Measurements from ENCODE around the gene CLSTN2.

The CLSTN2 gene

DNA sequence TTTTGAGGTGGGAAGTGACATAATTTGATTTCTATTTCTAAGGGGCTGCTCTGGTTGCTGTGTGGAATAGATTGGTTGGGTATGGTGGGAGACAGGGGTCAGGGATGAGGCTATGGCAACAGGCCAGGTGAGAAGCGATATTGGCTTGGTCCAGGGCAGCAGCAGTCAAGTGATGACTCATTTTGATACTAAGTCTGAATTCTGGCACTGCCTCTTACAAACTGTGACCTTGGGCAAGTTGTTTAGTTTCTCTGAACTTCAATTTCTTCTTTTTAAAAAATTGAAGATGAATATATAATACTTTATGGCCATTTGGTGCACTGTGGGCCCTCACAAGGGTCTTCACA lies 40.4 kb upstream of the CLSTN2 start:
- DNase-seq, result no peak
- TF ChIP-seq, protein P1, sequence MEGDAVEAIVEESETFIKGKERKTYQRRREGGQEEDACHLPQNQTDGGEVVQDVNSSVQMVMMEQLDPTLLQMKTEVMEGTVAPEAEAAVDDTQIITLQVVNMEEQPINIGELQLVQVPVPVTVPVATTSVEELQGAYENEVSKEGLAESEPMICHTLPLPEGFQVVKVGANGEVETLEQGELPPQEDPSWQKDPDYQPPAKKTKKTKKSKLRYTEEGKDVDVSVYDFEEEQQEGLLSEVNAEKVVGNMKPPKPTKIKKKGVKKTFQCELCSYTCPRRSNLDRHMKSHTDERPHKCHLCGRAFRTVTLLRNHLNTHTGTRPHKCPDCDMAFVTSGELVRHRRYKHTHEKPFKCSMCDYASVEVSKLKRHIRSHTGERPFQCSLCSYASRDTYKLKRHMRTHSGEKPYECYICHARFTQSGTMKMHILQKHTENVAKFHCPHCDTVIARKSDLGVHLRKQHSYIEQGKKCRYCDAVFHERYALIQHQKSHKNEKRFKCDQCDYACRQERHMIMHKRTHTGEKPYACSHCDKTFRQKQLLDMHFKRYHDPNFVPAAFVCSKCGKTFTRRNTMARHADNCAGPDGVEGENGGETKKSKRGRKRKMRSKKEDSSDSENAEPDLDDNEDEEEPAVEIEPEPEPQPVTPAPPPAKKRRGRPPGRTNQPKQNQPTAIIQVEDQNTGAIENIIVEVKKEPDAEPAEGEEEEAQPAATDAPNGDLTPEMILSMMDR (IDR thresholded peaks at IDR 0.05), result no peak
- no peaks in the 10 kb centered on the region for H3K4me1 ChIP-seq
- no peaks in the 10 kb centered on the region for H3K36me3 ChIP-seq
- H3K4me3 ChIP-seq, result no peak overlapping the region
- no peaks in the 10 kb centered on the region for H3K9me3 ChIP-seq
- no peak overlapping the region for H3K27ac ChIP-seq
- no peaks in the 10 kb centered on the region for H3K27me3 ChIP-seq
- intact Hi-C loops (cut with DNase I; ENCODE audit: low total_unique reads), result no loop called here

DNA sequence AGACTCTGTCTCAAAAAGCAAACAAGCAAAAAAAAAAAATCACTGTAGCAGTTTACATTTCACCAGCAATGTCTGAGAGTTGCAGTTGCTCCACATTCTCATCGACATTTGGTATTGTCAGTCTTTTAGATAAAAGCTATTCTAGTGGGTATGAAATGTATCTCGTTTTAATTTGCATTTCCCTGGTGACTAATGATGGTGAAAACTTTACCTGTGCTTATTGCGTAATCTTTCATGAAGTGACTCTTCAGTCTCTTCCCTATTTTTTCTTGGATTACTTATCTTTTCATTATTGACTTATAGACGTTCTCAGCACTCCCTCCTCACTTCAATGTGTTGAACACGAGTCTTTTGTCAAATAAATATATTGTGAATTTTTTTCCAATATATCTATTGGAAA lies 37.2 kb upstream of the CLSTN2 start:
- Histone ChIP-seq H3K4me3 (no peak overlapping the region), H3K9me3 (no peaks in the 10 kb centered on the region), H3K27me3 (no peaks in the 10 kb centered on the region), H3K4me1 (no peaks in the 10 kb centered on the region), H3K36me3 (no peaks in the 10 kb centered on the region), H3K27ac (no peak overlapping the region)
- TF ChIP-seq, protein P1 (IDR thresholded peaks at IDR 0.05), result no peak
- intact Hi-C loops (cut with DNase I; ENCODE audit: low total_unique reads), result no loop called here
- no peak for DNase-seq

DNA sequence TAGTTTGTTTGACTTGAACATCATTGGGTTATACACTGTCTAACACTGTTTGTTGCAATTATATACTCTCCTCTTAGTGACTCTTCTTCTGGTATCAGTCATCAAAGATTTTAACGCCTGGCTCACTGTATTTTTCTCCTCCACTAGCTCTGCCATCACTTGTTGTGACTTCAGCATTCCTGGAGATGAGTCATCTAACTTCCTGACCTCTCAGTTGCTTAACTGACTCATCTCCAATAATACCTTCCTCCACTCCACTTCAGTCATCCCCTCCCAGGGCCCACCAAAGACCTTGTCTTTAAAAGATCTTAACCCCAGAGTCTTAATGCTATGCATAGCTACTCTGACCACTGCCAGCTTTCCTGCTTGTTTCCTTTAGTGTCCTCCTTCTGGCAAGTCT lies 28.6 kb upstream of the CLSTN2 start:
- intact Hi-C loops (cut with DNase I; ENCODE audit: low total_unique reads), result no loop called here
- no peaks in the 10 kb centered on the region for H3K27me3 ChIP-seq
- H3K4me1 ChIP-seq, result no peaks in the 10 kb centered on the region
- H3K36me3 ChIP-seq, result no peaks in the 10 kb centered on the region
- no peak overlapping the region for H3K27ac ChIP-seq
- H3K4me3 ChIP-seq, result no peak overlapping the region
- DNase-seq, result no peak
- TF ChIP-seq, protein P1 (IDR thresholded peaks at IDR 0.05), result no peak
- no peaks in the 10 kb centered on the region for H3K9me3 ChIP-seq

DNA sequence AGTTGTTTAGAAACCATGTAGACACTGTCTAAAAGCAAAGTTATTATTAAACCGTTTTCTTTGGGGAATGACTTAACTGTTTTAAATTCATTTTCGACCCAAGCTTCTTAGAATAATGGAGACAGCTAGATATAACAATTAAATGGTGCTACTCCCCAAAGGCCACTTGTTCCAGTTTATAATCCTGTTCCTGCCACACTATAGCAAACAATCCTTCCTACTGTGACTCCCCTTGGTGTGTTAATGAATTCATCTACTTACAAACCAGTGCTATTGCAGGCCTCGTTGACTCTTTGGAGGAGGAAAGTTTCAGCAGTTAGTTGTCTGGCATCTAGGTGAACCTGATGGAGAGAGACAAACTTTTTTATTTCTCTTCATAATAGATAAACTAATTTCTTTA lies 25.2 kb upstream of the CLSTN2 start:
- H3K27me3 ChIP-seq, result no peaks in the 10 kb centered on the region
- no peak for DNase-seq
- H3K4me3 ChIP-seq, result no peak overlapping the region
- H3K9me3 ChIP-seq, result no peaks in the 10 kb centered on the region
- intact Hi-C loops (cut with DNase I; ENCODE audit: low total_unique reads), result no loop called here
- H3K36me3 ChIP-seq, result no peaks in the 10 kb centered on the region
- H3K27ac ChIP-seq, result no peak overlapping the region
- no peaks in the 10 kb centered on the region for H3K4me1 ChIP-seq
- TF ChIP-seq, protein P1 (IDR thresholded peaks at IDR 0.05), result no peak

DNA sequence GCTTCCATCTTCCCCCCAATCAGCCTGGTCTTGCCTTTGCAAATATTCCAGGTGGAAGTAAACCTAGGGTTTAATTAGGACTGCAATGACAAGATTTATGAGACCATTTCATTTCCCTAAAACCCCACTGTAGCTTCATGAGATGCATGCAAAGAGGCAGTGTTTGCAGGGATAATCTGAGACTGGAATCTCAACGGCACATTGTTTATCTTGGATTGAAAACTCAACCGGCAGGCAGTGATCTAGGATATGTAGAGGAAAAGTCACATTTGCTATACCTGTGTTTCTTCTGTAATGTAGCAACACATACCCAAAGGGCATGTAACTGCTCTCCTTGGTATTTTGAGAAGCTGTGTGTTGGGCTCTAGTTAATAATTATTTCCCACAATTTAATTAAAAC lies 18.7 kb upstream of the CLSTN2 start:
- Histone ChIP-seq H3K36me3 (no peaks in the 10 kb centered on the region), H3K27me3 (no peaks in the 10 kb centered on the region), H3K27ac (no peak overlapping the region), H3K4me1 (no peaks in the 10 kb centered on the region), H3K4me3 (no peak overlapping the region), H3K9me3 (no peaks in the 10 kb centered on the region)
- intact Hi-C loops (cut with DNase I; ENCODE audit: low total_unique reads), result no loop called here
- DNase-seq, result no peak
- TF ChIP-seq, protein P1 (IDR thresholded peaks at IDR 0.05), result no peak

DNA sequence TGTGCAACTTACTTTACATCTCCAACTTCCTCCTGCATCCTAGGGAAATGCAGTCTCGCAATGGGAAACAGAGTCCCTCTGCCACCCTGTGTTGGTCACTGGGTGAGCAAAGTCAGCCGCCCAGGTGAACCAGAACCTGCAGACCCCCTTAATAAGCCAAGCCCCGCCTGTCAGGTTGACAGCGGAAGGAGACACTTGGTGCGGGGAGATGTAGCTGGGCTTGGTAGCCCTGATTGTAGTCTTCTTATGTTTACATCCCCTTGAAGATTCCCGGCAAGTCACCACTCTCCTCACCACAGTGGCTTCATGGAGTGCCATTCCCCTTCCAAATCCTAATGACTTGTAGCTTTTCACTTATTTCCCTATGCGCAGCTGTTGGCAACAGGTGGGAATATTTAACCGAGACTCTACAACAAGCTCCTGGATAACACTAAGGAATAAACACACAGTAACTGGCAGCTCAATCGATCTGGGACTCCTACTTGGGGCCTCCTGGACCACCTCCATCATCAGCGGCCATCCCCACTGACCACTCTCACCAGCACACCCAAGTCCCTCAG lies 17.7 kb upstream of the CLSTN2 start:
- Histone ChIP-seq H3K9me3 (no peaks in the 10 kb centered on the region), H3K36me3 (no peaks in the 10 kb centered on the region), H3K4me3 (no peak overlapping the region), H3K4me1 (no peaks in the 10 kb centered on the region), H3K27me3 (no peaks in the 10 kb centered on the region), H3K27ac (no peak overlapping the region)
- DNase-seq, result no peak
- TF ChIP-seq, protein P1 (IDR thresholded peaks at IDR 0.05), result no peak
- intact Hi-C loops (cut with DNase I; ENCODE audit: low total_unique reads), result no loop called here

Data from tibial artery (tissue), 4 donors.